LHCN-M2 (cell line): Measurements from ENCODE around the gene MTTP. TPM values are rescaled to one million over a fixed set of nuclear protein-coding genes. Genes with fewer than 3 reads are reported as not detected.
A peak's percentile ranks its signal among the peaks of the same experiment; 100 is the strongest.
"Not testable (repeated sequence)": the region's sequence is repeated elsewhere in the genome, so short reads cannot be mapped to it uniquely, and the experiment has no call there.

ENCODE experiments used
- DNase-seq: peaks from one replicate; pipeline ENCODE4 v3.0.0-alpha.2; 2012; ENCODE audit warnings: low read depth
- polyA plus RNA-seq: library from polyadenylated mRNA; unstranded; fragments of >200 nt; gene quantifications from one replicate; pipeline ENCODE4 v1.2.1, GENCODE V29; 2012; ENCODE audit warnings: missing spikeins
- total RNA-seq: library from RNA; depleted of rRNA; stranded (reverse); fragments of >200 nt; gene quantifications from 2 replicates; pipeline ENCODE4 v1.2.3, GENCODE V29; 2014; rRNA removed

Gene MTTP
- total RNA-seq = 0.06 TPM in 1 of 2 replicates, not detected in the other
- polyA plus RNA-seq = 0.02 TPM

DNA sequence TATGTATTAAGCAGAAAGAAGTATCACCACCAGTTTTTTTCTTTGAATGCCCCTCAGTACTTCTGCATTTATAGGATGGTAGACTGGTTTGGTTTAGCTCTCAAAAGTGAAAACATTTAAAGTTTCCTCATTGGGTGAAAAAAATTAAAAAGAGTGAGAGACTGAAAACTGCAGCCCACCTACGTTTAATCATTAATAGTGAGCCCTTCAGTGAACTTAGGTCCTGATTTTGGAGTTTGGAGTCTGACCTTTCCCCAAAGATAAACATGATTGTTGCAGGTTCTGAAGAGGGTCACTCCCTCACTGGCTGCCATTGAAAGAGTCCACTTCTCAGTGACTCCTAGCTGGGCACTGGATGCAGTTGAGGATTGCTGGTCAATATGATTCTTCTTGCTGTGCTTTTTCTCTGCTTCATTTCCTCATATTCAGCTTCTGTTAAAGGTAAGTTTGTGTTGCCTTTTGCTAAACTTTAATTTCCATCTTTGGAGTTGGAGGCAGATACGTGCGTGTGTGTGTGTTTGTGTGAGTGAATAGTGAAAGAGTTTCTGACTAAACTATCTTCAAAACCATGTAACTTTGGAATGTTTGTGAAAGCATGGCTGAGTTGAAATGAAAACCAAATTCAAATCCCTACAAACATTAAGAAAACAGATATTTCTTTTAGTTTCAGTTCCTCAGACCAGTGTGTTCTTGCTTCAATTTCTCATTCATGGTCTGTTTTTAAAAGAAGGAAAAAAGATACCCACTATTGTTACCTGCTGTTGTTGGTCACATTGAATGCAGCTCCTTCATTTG lies at the start of gene MTTP:
Gene MTTP (plus strand): TSS at position 295 of the 795 bp plus-strand sequence. CDS start 86 bp downstream, at position 381.
- no peak for DNase-seq

DNA sequence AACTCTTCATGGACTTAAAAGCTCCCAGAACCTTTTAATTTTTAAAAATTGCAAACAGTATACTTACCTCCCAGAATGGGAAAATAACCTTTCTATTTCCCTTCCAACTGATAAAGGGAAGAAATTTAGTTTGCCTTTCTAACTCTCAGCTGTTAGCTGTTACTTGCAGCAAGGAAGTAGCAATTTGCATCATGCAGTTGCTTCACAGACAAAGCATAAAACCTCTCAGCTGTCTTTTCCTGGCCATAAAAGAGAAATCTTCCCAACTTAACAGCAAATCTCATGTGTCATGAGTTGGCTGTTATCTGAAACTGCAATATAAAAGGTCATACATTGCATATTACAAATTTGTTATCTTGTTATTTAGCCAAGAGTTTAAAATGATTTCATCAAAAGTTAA lies 45.4 kb upstream of the MTTP start:
- DNase-seq = peak; percentile 55

DNA sequence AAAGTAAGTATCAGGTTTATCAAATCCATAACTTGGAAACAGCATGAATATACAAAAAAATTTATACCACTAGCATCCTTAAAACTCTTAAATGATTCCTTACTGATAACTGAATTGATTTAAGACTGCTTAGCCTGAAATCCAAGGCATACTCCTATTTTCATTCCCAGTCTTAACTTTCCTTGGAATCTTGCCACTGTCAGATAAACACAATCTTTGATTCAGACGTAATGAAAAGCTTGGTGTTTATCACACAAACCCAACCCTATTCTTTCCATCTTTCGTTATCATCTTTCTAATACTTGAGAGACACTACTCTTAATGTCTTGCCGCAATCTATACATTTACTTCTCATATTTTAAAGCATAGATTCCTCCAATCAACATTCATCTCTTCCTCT lies 44.7 kb upstream of the MTTP start:
- DNase-seq = no peak

DNA sequence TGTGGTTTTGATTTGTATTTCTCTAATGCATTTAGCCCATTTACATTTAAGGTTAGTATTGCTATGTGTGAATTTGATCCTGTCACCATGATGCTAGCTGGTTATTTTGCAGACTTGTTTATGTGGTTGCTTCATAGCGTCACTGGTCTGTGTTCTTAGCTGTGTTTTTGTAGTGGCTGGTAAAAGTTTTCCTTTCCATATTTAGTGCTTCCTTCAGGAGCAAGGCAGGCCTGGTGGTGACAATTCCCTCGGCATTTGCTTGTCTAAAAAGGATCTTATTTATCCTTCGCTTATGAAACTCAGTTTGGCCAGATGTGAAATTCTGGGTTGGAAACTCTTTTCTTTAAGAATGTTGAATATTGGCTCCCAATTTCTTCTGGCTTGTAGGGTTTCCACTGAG lies 39.9 kb upstream of the MTTP start:
- not testable (repeated sequence) for DNase-seq

DNA sequence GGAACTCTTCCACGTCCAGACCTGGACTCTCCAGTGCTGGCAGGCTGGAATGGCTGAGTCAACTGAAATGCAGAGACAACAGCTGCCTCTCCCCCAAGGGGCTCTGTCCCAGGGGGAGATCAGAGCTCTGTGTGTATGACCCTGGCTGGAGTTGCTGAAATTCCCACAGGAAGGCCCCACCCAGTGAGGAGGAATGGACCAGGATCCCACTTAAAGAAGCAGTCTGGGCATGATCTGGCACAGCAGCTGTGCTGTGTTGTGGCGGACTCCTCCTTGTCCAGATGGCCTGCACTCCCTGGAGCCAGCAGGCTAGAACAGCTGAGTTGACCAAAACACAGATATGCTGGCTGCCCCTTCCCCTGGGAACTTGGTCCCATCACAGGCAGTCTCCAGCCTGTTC lies 38.4 kb upstream of the MTTP start:
- peak; percentile 88 for DNase-seq

DNA sequence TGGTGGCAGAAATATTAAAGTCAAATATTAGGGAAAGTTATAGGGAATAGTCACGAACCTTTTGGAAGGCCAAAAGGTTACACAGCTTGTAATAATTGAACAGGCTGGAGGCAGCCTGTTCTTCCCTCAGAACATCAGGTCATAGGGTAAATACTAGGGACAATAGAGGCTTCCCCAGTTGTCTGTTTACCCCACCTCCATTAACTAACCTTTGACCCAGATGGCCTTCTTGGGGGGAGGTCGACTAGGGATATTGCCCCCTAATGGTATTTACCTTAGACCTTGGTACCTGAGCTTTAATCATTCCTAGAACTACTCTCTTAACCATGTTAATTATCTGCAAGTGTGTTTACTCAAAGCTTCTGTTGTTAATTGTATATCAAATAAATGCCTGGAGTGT lies 37.8 kb upstream of the MTTP start:
- no peak for DNase-seq

DNA sequence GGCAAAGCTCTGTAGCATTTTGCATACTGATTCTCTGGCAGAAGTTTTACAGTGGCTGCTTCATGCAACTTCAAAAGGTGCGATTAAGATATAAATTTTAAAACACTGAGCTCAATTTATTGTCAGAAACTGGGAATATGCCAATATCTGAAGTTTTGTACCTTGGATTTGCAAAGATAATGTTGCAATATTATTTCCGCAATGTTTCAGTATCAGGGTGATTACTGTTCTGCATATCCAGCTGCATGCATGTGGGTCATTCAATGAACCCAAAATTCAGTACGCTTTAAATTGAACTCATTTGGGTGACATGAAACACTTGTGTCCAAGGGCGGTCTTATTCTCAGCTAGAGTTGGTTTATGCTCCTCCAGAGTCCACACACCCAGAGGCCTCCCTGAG lies 37.0 kb upstream of the MTTP start:
- DNase-seq = no peak

DNA sequence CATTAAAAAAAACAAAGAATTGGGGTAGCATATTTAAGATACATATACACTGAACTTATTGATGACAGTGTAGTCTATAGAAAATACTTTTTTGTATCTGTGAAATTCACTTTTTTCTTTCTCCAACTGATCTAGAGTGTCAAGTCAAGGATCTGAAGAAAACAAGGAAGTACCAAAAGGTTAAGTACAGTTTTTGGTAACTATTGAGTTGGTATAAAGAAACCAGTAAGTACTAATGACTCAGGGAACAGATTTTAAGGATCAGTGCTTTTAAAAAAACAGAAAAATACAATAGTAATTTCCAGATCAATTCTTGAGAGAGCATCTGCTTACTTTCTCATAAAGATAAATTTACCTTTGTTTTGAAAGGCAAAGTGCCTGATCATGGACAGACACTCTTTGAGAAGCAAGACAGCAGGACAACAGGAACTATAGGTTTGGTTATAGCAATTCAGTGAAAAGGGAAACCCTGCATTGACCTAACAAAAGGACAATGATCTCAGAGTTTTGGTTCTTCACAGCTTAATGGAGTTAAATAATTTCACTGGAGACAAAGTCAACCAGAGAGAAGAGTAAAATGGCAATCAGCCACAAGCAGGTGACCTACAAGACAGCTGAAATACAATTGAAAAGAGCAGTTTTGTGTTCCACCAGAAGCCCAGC lies 34.2 kb upstream of the MTTP start:
- no peak for DNase-seq

DNA sequence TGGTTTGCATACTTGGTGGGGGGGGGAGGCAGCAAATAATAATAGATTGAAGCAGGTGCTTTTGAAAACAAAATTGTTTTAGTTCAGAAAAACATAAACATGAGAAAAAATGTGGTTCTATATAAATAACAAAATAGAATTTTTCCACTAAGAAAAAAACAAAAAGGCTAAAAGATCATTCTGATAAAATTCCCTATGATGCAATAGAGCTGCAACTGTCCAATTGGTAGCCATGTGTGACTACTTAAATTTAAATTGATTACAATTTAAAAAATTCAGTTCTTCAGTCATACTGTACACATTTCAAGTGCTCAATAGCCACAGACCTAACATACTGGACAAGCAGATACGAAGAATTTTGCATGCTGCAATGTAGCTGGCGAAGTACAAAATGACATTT lies 21.8 kb upstream of the MTTP start:
- no peak for DNase-seq

DNA sequence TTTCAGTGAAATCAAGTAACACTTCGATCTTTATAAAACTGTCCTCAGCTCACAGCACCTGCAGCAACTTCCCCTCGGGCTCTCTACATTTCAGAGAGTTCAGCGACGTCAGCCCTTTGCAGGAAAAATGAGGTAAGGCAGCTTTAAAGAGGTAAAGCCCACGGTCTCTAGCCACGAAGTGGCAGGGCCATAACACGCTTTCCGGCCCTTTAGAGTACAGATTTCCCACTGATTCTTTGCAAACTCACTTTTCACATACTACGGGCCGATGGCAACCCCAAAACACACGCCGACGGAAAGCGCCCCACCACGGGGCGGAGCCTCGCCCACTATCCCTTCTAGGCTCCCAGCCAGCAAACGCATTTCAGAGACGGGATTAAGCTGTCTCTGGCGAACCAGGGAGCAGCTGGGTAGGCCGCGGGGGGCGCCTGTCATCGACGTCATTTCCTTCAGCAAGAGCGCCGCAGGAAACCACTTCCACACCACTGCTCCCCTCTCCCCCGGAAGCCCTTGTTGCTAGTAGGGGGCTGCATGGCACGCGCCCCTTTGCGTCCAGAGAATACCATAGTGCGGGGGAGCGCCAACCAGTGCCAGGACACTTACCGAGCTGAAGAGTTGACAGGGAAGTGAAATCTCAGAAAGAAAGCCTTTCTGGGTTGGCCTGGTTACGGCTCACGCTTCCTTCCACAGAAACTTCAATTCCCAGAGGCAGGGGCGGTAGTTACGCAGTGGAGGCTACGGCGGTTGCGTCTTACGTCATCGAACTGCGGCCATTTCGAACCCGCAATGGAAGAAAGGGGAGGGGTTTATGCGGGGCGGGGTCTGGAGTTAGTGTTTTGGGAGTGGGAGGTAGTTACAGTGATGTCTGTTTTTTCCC lies 11.1 kb upstream of the MTTP start, which contains the start of gene TRMT10A:
Gene TRMT10A (minus strand): TSS at position 730 of the 877 bp plus-strand sequence. CDS start 4,701 bp downstream, outside the sequence.
- peak; percentile 97 for DNase-seq

DNA sequence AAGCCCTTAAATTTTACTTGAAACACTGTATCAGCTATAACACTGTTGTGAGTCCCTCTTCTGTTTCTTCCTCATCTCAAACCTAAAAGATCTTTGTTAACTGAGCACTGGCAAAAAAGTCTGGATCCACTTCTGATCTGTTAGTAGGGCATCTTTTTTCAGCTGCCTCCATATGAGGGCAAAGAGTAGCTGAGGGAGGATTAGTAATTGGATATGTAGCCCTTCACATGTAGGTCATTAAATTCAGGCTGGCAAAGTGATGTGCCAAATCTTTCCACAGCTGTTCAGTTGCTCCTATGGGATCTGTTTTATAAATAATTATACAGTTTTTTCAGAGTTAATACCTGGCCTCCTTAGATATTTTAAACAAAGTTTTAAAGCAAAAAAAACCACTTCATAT lies 9.7 kb upstream of the MTTP start:
- peak; percentile 26 for DNase-seq

DNA sequence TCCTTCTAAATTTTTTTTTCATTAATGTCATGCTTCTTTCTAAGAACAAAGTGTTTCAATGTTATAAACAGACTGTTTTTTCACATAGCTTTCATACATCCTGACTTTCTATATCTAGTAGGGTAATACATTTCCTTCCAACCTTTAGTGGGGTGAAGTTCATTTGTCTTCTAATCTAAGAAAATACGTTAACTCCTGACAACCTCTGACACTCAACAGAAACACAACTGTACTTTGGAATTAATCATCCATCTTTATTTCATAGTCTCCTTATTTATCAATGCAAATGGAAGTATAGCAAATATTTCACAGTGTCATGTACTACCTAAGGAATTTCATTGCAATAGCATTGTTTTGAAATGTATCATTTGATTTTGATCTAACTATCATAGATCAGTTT lies 2.7 kb upstream of the MTTP start:
- DNase-seq = no peak

DNA sequence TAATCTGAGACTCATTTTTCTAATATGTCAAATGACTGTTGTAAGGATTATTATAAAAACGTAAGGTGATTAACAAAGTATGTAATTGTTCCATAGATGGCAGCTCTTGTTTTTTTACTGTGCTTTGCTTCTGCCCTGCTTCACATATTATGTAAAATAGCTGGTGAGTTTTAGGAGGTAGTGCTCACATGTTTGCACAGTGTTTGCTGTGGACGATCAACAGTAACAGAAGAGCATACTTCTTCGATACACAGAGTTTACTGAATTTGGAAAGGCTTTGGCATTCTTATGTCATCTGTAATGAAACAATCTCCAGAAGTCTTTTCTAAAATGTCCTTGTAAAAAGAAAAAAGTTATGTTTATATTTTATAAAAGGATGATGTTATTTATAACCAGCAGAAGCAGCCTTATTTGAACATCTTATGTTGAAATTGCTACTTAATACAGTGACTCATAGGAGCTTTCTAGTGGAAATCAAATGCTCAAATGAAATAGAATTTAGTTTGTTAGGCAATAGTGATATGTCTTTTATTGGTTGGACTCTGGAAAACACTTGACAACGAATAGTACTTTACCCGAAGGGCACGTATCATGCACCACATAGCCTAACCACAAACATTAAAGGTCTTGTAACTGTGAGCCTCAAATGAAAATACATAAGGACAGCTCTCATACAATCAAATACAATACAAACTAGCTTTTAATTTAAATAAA lies 1.9 kb upstream of the MTTP start:
- DNase-seq = peak; percentile 27

DNA sequence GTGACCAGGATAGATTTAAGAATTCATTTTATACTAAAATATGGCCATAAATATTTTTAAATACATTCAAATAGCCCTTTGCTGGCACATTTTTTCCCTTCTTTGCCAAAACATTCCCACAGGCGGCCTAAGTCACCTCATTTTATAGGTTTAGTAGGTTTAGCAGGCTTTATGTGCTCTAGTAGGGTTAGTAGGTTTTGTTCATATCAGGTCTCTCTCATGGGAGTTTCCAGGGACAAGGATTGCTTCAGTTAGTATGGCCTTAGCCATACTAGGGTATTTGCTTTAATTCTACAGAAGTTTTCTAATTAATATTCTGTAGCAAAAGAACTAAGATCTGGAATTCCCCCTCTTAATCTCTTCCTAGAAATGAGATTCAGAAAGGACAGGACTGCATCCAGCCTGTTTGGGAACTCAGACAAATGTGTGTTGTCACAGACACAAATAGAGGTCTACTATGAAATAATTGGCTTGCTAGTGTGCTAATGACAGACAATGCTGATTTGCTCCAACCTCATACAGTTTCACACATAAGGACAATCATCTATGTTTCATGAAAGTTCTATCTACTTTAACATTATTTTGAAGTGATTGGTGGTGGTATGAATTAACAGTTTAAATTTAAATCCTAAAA lies 772 bp upstream of the MTTP start:
- DNase-seq = no peak

DNA sequence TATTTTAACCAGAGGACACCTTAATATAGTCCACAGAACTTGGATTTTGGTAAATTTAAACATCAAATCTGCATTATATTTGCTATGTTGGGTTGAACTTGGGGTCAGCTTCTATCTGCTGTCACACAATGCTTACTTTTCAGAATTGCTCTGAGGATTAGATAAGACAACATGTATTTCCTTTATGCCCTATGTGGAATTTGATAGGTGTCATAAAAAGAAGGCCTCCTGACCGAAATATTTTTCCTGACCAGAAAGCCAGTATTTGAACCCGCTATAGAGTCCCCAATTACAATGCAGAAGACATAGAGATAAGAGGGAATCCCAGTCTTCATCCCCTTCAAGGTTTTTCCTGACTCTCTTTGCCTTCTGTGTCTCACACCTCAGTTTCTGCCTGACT lies 4.1 kb downstream of the MTTP start:
- no peak for DNase-seq

DNA sequence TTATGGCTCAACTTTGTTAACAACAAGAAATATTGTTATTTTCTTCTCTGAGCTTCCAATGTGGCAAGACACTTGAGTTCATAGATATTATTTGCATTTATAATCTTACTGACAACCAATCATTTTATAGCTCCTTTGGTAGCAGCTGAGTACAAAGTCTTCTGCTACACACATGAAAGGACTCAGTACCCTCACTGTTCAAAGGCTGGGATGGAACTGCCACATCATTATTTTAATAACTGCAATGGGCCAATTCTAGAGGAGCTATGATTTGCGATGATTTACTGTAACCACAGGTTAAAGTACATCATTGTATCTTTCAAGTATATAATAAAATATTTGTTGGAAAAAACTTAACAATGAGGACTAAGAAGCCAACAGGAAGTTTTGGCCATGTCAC lies 10.9 kb downstream of the MTTP start:
- no peak for DNase-seq

DNA sequence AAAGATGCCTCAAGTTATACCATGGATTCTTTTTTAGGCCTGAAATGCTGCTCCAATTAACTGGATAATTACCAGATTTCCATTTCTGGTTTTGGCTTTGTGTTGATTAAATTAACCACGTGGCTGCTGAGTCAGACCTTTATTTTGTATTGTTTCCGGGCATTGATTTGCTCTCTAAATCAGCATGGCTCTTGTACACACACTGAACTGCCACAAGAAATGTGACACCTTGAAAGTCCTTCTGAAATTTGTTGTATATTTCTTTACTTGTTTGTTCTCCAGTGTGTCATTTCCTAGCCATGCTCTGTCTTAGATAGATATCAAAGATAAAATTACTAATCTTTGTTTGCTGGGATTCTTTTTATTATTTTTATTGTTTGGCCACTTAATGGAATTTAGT lies 11.7 kb downstream of the MTTP start:
- no peak for DNase-seq

DNA sequence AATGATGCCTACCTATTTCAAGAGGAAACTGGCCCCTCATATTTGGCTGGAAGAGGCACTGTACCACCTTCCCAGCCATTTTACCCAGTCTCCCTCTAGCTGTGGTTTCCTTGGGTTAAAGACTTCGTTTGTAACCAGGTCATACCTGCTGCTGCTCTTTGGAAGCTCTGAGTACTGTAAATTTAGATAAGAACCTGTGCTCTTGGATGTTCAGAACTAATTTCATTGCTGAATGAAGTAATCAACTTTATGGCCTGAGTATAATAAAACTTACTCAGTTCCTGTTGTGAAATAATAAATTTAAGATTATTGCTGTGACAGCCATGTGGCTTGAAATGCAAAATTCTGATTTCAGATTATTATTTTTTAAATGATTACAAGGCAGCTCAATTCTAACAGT lies 12.2 kb downstream of the MTTP start:
- no peak for DNase-seq

DNA sequence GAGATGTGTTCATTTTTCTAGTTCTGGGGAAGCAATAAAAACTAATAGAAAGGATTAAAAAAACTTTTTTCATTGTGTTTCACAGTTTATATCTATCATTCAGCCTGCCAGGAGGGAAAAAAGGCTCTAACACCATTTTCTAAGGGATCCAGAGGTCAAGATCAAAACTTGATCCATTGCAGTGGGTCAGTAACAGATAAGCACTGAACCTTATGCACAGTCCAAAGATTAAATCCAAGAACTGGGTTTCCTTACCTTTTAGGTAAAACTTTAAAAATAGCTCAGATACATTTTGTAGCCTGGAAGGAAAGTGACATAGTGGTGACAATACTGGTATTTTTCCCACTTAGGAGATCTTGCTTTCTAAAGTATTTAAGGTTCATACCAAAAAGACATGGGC lies 12.7 kb downstream of the MTTP start:
- DNase-seq = no peak

DNA sequence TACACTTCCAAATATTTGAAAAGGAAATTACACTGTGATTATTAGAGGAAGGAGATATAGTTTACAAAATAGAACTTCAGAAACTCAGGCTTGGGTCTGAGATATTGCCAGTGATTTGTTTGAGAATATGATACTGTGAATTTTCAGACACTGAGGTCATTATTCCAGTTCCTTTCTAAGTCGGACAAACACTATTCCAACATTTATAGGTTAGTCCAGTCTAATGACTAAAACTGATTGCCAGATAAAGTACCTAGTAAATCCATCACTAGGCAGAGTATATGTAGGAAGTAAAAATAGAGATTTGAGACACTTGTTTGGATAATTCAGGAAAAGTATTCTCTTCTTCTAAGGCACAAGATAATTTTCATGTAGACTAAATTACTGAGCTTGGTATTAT lies 13.2 kb downstream of the MTTP start:
- DNase-seq = no peak

DNA sequence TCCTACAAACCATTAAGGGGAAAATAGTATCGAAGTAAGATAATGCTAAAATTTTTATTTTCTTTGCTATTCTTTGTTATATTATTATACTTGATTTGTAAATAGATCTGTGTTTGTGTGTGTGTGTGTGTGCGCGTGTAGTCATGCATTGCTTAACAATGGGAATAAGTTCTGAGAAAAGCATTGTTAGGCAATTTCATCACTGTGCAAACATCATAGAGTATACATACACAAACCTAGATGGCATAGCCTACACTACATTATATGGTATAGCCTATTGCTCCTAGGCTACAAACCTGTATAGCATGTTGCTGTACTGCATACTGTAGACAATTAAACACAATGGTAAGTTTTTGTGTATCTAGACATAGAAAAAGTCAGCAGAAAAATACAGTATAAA lies 17.1 kb downstream of the MTTP start:
- no peak for DNase-seq
